ENCODE results near the gene PDE8A. TPM values are rescaled to one million over a fixed set of nuclear protein-coding genes. Genes with fewer than 3 reads are reported as not detected.

The PDE8A gene
- total RNA-seq, 1 donor, result 30.4 TPM

- H3K36me3 ChIP-seq (ENCODE audit: insufficient read depth, low read length), result peaks cover 32% of the 10 kb centered on the region
- H2AFZ ChIP-seq (ENCODE audit: low read length), result no peak overlapping the region
- no peaks in the 10 kb centered on the region for H3K79me2 ChIP-seq (ENCODE audit: insufficient read depth, low read length)
- no peak overlapping the region for H3K4me2 ChIP-seq (ENCODE audit: insufficient read depth, low read length)
- H3K9me3 ChIP-seq (ENCODE audit: low read depth, low read length), result no peaks in the 10 kb centered on the region
- no peak for DNase-seq (ENCODE audit: insufficient read length, low spot score, missing footprints)
- H3K4me3 ChIP-seq (ENCODE audit: insufficient read depth, low read length), result no peak overlapping the region
- no peaks in the 10 kb centered on the region for H3K4me1 ChIP-seq (ENCODE audit: insufficient read depth, low read length)
- TF ChIP-seq, protein P1, sequence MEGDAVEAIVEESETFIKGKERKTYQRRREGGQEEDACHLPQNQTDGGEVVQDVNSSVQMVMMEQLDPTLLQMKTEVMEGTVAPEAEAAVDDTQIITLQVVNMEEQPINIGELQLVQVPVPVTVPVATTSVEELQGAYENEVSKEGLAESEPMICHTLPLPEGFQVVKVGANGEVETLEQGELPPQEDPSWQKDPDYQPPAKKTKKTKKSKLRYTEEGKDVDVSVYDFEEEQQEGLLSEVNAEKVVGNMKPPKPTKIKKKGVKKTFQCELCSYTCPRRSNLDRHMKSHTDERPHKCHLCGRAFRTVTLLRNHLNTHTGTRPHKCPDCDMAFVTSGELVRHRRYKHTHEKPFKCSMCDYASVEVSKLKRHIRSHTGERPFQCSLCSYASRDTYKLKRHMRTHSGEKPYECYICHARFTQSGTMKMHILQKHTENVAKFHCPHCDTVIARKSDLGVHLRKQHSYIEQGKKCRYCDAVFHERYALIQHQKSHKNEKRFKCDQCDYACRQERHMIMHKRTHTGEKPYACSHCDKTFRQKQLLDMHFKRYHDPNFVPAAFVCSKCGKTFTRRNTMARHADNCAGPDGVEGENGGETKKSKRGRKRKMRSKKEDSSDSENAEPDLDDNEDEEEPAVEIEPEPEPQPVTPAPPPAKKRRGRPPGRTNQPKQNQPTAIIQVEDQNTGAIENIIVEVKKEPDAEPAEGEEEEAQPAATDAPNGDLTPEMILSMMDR (IDR thresholded peaks at IDR 0.05; ENCODE audit: extremely low read depth, low read depth, low read length), result no peak
- H3K27me3 ChIP-seq (ENCODE audit: insufficient read depth, low read length), result no peaks in the 10 kb centered on the region
- H3K27ac ChIP-seq (ENCODE audit: low read depth, low read length), result no peak overlapping the region
- H4K20me1 ChIP-seq (ENCODE audit: insufficient read depth, low read length), result no peaks in the 10 kb centered on the region
These were observed 152.1 kb downstream of the PDE8A start for GRCh38 chr15:85133709-85134108.

- H3K27me3 ChIP-seq (ENCODE audit: insufficient read depth, low read length), result no peaks in the 10 kb centered on the region
- TF ChIP-seq, protein P1 (IDR thresholded peaks at IDR 0.05; ENCODE audit: extremely low read depth, low read depth, low read length), result no peak
- no peaks in the 10 kb centered on the region for H3K79me2 ChIP-seq (ENCODE audit: insufficient read depth, low read length)
- H3K36me3 ChIP-seq (ENCODE audit: insufficient read depth, low read length), result peaks cover 37% of the 10 kb centered on the region
- no peaks in the 10 kb centered on the region for H3K9me3 ChIP-seq (ENCODE audit: low read depth, low read length)
- no peak overlapping the region for H2AFZ ChIP-seq (ENCODE audit: low read length)
- no peaks in the 10 kb centered on the region for H4K20me1 ChIP-seq (ENCODE audit: insufficient read depth, low read length)
- peaks cover 9% of the 10 kb centered on the region for H3K4me1 ChIP-seq (ENCODE audit: insufficient read depth, low read length)
- H3K27ac ChIP-seq (ENCODE audit: low read depth, low read length), result no peak overlapping the region
- no peak overlapping the region for H3K4me2 ChIP-seq (ENCODE audit: insufficient read depth, low read length)
- no peak overlapping the region for H3K4me3 ChIP-seq (ENCODE audit: insufficient read depth, low read length)
- DNase-seq (ENCODE audit: insufficient read length, low spot score, missing footprints), result no peak
These were observed 156.0 kb downstream of the PDE8A start for GRCh38 chr15:85137489-85138168.

- no peak for DNase-seq (ENCODE audit: insufficient read length, low spot score, missing footprints)
- Histone ChIP-seq H3K4me2 (ENCODE audit: insufficient read depth, low read length) (no peak overlapping the region), H4K20me1 (ENCODE audit: insufficient read depth, low read length) (no peaks in the 10 kb centered on the region), H3K9me3 (ENCODE audit: low read depth, low read length) (no peaks in the 10 kb centered on the region), H3K27me3 (ENCODE audit: insufficient read depth, low read length) (no peaks in the 10 kb centered on the region), H3K4me3 (ENCODE audit: insufficient read depth, low read length) (no peak overlapping the region), H2AFZ (ENCODE audit: low read length) (no peak overlapping the region), H3K4me1 (ENCODE audit: insufficient read depth, low read length) (peaks cover 10% of the 10 kb centered on the region), H3K36me3 (ENCODE audit: insufficient read depth, low read length) (peaks cover 33% of the 10 kb centered on the region), H3K27ac (ENCODE audit: low read depth, low read length) (no peak overlapping the region), H3K79me2 (ENCODE audit: insufficient read depth, low read length) (no peaks in the 10 kb centered on the region)
- TF ChIP-seq, protein P1 (IDR thresholded peaks at IDR 0.05; ENCODE audit: extremely low read depth, low read depth, low read length), result no peak
These were observed 157.7 kb downstream of the PDE8A start for GRCh38 chr15:85139391-85139790.

- peaks cover 10% of the 10 kb centered on the region for H3K4me1 ChIP-seq (ENCODE audit: insufficient read depth, low read length)
- DNase-seq (ENCODE audit: insufficient read length, low spot score, missing footprints), result no peak
- H2AFZ ChIP-seq (ENCODE audit: low read length), result no peak overlapping the region
These were observed 160.1 kb downstream of the PDE8A start for GRCh38 chr15:85141726-85142125.

More at GRCh38 chr15:85141726-85142125, 160.1 kb downstream of the PDE8A start:
- H3K4me2 ChIP-seq (ENCODE audit: insufficient read depth, low read length), result no peak overlapping the region
- H4K20me1 ChIP-seq (ENCODE audit: insufficient read depth, low read length), result no peaks in the 10 kb centered on the region
- H3K27ac ChIP-seq (ENCODE audit: low read depth, low read length), result no peak overlapping the region
- TF ChIP-seq, protein P1 (IDR thresholded peaks at IDR 0.05; ENCODE audit: extremely low read depth, low read depth, low read length), result no peak
- no peaks in the 10 kb centered on the region for H3K79me2 ChIP-seq (ENCODE audit: insufficient read depth, low read length)
- no peaks in the 10 kb centered on the region for H3K27me3 ChIP-seq (ENCODE audit: insufficient read depth, low read length)
- peaks cover 25% of the 10 kb centered on the region for H3K36me3 ChIP-seq (ENCODE audit: insufficient read depth, low read length)
- no peaks in the 10 kb centered on the region for H3K9me3 ChIP-seq (ENCODE audit: low read depth, low read length)
- no peak overlapping the region for H3K4me3 ChIP-seq (ENCODE audit: insufficient read depth, low read length)
